K562 (cell line): ENCODE results near the gene LAMA5. TPM values are rescaled to one million over a fixed set of nuclear protein-coding genes. Genes with fewer than 3 reads are reported as not detected.

Experiments
- HMG20A ChIP-seq: fragments of 450-650 bp; formaldehyde crosslinking; conservative IDR thresholded peaks from 2 replicates; pipeline ENCODE4 v1.4.0; 2020; ENCODE audit warnings: mild to moderate bottlenecking, mixed read lengths
- JUND ChIP-seq, 2 experiments: IDR thresholded peaks; 2 replicates in 1 of 2; 3 replicates in 1 of 2; pipeline ENCODE4 v1.6.1; 2011; ENCODE audit warnings: borderline replicate concordance in 2 of 2, low read depth in 2 of 2, low read length in 2 of 2, improper control_type of control experiment in 1 of 2, missing biosample characterization in 1 of 2, missing genetic modification characterization in 1 of 2, missing genetic modification reagents in 1 of 2
- PKNOX1 ChIP-seq: fragments of 450-650 bp; IDR thresholded peaks from 2 replicates; pipeline ENCODE4 v1.6.1; 2016
- polyA plus RNA-seq, 8 experiments: library from polyadenylated mRNA; depleted of rRNA in 4 of 8; stranded (reverse) in 5 of 8; unstranded in 3 of 8; fragments of >200 nt; fragmentation: Nextera tagmentation in 2 of 8; fragmentation: Illumina TruSeq in 1 of 8; extraction: Ambion mirVana in 2 of 8; extraction: Trizol in 1 of 8; gene quantifications; 2 replicates each; pipeline versions ENCODE4 v1.2.1 to v1.2.3, GENCODE V29; 2011 to 2014; ENCODE audit warnings: inconsistent platforms in 1 of 8, missing spikeins in 1 of 8
- total RNA-seq, 7 experiments: library from RNA; depleted of rRNA in 6 of 7; stranded (reverse); fragments of >200 nt in 6 of 7; fragmentation: Illumina TruSeq in 2 of 7; extraction: Trizol in 2 of 7; gene quantifications; 2 replicates each; pipeline versions ENCODE4 v1.2.1 to v1.2.3, GENCODE V29; 2011 to 2021; ENCODE audit warnings: low replicate concordance in 1 of 7
- TF ChIP-seq, protein P1 (sequence below), 2 experiments: fragments of 450-650 bp; conservative IDR thresholded peaks; 2 replicates each; pipeline ENCODE4 v1.6.1; 2017; ENCODE audit warnings: mild to moderate bottlenecking in 2 of 2, moderate library complexity in 2 of 2
- TF ChIP-seq, protein P2 (sequence below): sonication (generic); formaldehyde crosslinking; IDR thresholded peaks from 2 replicates; pipeline ENCODE4 v1.9.0; 2022; ENCODE audit warnings: mild to moderate bottlenecking, missing genetic modification reagents

LAMA5 gene
- total and polyA plus RNA-seq, 9 of the 15 experiments (the other 6 are each of a cell fraction or from before 2014, with no cell fraction given), result 0.31 to 101 (median 7.8) TPM

GRCh38 chr20:62382306-62383198 is 15.4 kb upstream of the LAMA5 start (continued):
- TF ChIP-seq, protein P1, sequence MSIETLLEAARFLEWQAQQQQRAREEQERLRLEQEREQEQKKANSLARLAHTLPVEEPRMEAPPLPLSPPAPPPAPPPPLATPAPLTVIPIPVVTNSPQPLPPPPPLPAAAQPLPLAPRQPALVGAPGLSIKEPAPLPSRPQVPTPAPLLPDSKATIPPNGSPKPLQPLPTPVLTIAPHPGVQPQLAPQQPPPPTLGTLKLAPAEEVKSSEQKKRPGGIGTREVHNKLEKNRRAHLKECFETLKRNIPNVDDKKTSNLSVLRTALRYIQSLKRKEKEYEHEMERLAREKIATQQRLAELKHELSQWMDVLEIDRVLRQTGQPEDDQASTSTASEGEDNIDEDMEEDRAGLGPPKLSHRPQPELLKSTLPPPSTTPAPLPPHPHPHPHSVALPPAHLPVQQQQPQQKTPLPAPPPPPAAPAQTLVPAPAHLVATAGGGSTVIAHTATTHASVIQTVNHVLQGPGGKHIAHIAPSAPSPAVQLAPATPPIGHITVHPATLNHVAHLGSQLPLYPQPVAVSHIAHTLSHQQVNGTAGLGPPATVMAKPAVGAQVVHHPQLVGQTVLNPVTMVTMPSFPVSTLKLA (conservative IDR thresholded peaks at IDR 0.05), result peak in 1 of 2 experiments; percentile 42; a peak in 1 of 4 replicates
- no peak for TF ChIP-seq HMG20A
- TF ChIP-seq JUND (IDR thresholded peaks at IDR 0.05; ENCODE audit: borderline replicate concordance, low read depth, low read length), result peak; percentile 40
- no peak; the same call in 2 of the 3 replicates for TF ChIP-seq JUND (tag; IDR thresholded peaks at IDR 0.05; ENCODE audit: borderline replicate concordance, low read depth, low read length)
- TF ChIP-seq PKNOX1, result 0 out of 2 replicates have a peak, but pooled peaks have one; percentile 12
- TF ChIP-seq, protein P2, sequence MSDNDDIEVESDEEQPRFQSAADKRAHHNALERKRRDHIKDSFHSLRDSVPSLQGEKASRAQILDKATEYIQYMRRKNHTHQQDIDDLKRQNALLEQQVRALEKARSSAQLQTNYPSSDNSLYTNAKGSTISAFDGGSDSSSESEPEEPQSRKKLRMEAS (CRISPR knock-in tag), result peak; percentile 30; the same call in 1 of the 2 replicates
- TF ChIP-seq, all 486 proteins: peak for 32
